Fibroblast of lung (primary cell): ENCODE measurements around the gene CTSW. TPM values are rescaled to one million over a fixed set of nuclear protein-coding genes. Genes with fewer than 3 reads are reported as not detected.

Source experiments
- DNase-seq, 2 donors: peaks; one replicate each; pipeline versions ENCODE4 v3.0.0 to v3.0.0-alpha.2; 2010; ENCODE audit warnings: low read depth in 2 of 2
- H2AFZ ChIP-seq: 2 replicates; pipeline ENCODE4 v1.5.1; 2012; ENCODE audit warnings: low read length, control low read depth, inconsistent platforms
- H3K27ac ChIP-seq: 2 replicates; pipeline ENCODE4 v1.5.1; 2011; ENCODE audit warnings: low read length, control low read depth; ENCODE audit not compliant: insufficient read depth
- H3K27me3 ChIP-seq: 2 replicates; pipeline ENCODE4 v1.5.1; 2011; ENCODE audit warnings: mild to moderate bottlenecking, low read length; ENCODE audit not compliant: control insufficient read depth, insufficient read depth
- H3K36me3 ChIP-seq: 2 replicates; pipeline ENCODE4 v1.5.1; 2011; ENCODE audit warnings: low read length; ENCODE audit not compliant: control insufficient read depth, insufficient read depth
- H3K4me1 ChIP-seq: 2 replicates; pipeline ENCODE4 v1.5.1; 2011; ENCODE audit warnings: low read length; ENCODE audit not compliant: control insufficient read depth, insufficient read depth; ENCODE audit errors: extremely low read depth
- H3K4me2 ChIP-seq: 2 replicates; pipeline ENCODE4 v1.5.1; 2011; ENCODE audit warnings: low read length, control low read depth; ENCODE audit not compliant: insufficient read depth; ENCODE audit errors: extremely low read depth
- H3K4me3 ChIP-seq, 4 experiments: fragments of 200-600 bp in 1 of 4; sonication (generic) in 1 of 4; replicated peaks in 1 of 4; 2 replicates each; pipeline ENCODE4 v1.5.1; 2011 to 2016; ENCODE audit warnings: low read length in 4 of 4, low read depth in 3 of 4, mild to moderate bottlenecking in 3 of 4, control low read depth in 2 of 4, inconsistent platforms in 1 of 4, mixed read lengths in 1 of 4; ENCODE audit not compliant: insufficient read depth in 1 of 4; ENCODE audit errors: control extremely low read depth in 1 of 4
- H3K79me2 ChIP-seq: 2 replicates; pipeline ENCODE4 v1.5.1; 2012; ENCODE audit warnings: mild to moderate bottlenecking, low read length, inconsistent platforms; ENCODE audit not compliant: control insufficient read depth, insufficient read depth
- H3K9ac ChIP-seq: 2 replicates; pipeline ENCODE4 v1.5.1; 2011; ENCODE audit warnings: mild to moderate bottlenecking, low read length, control low read depth; ENCODE audit not compliant: insufficient read depth
- H3K9me3 ChIP-seq: 2 replicates; pipeline ENCODE4 v1.5.1; 2012; ENCODE audit warnings: low read depth, low read length; ENCODE audit not compliant: control insufficient read depth, insufficient read depth
- H4K20me1 ChIP-seq: 2 replicates; pipeline ENCODE4 v1.5.1; 2011; ENCODE audit warnings: low read length; ENCODE audit not compliant: control insufficient read depth, insufficient read depth; ENCODE audit errors: extremely low read depth
- CTCF ChIP-seq, 2 donors: IDR thresholded peaks in 1 of 2; conservative IDR thresholded peaks in 1 of 2; 1 replicate in 1 of 2; 2 replicates in 1 of 2; pipeline ENCODE4 v1.5.1; 2011 to 2012; ENCODE audit warnings: low read length in 2 of 2, control low read depth in 1 of 2, inconsistent platforms in 1 of 2, low read depth in 1 of 2, mild to moderate bottlenecking in 1 of 2
- EZH2 ChIP-seq: IDR thresholded peaks from 2 replicates; pipeline ENCODE4 v1.5.1; 2012; ENCODE audit warnings: low read length, control low read depth, mild to moderate bottlenecking; ENCODE audit errors: missing control alignments
- polyA plus RNA-seq, 2 donors: library from polyadenylated mRNA; depleted of rRNA in 1 of 2; stranded (reverse) in 1 of 2; unstranded in 1 of 2; fragments of >200 nt; gene quantifications; 2 replicates each; pipeline ENCODE4 v1.2.1, GENCODE V29; 2011 to 2012; ENCODE audit warnings: missing spikeins in 1 of 2
- total RNA-seq: library from RNA; depleted of rRNA; stranded (reverse); fragments of >200 nt; gene quantifications from 2 replicates; pipeline ENCODE4 v1.2.1, GENCODE V29; 2014

CTSW gene
- total and polyA plus RNA-seq, 2 donors (not counting 1 experiment from before 2014, with no cell fraction given), result not detected

- H2AFZ ChIP-seq, result no peak overlapping the region
- H3K4me3 ChIP-seq, result no peak overlapping the region
- no peaks in the 10 kb centered on the region for H3K4me1 ChIP-seq
- no peaks in the 10 kb centered on the region for H3K27me3 ChIP-seq
- H3K27ac ChIP-seq, result no peak overlapping the region
- H3K9me3 ChIP-seq, result no peaks in the 10 kb centered on the region
- TF ChIP-seq CTCF (conservative IDR thresholded peaks at IDR 0.05 in 1 of 2, IDR thresholded peaks at IDR 0.05 in 1 of 2; ENCODE audit: low read depth in 1 of 2, low read length in 2 of 2) (no peak), EZH2 (no peak)
- H3K36me3 ChIP-seq, result peaks cover 32% of the 10 kb centered on the region
- H3K4me2 ChIP-seq, result no peak overlapping the region
- H3K79me2 ChIP-seq, result peaks cover 7% of the 10 kb centered on the region
- H3K9ac ChIP-seq, result no peak overlapping the region
- DNase-seq, result no peak
- no peaks in the 10 kb centered on the region for H4K20me1 ChIP-seq
Measured at GRCh38 chr11:65880844-65881421, 1.3 kb downstream of the CTSW start.

- H3K79me2 ChIP-seq, result peaks cover 21% of the 10 kb centered on the region
- no peaks in the 10 kb centered on the region for H3K9me3 ChIP-seq
- H2AFZ ChIP-seq, result no peak overlapping the region
- H4K20me1 ChIP-seq, result no peaks in the 10 kb centered on the region
- DNase-seq, result no peak
- H3K27me3 ChIP-seq, result no peaks in the 10 kb centered on the region
- TF ChIP-seq EZH2 (no peak), CTCF (conservative IDR thresholded peaks at IDR 0.05 in 1 of 2, IDR thresholded peaks at IDR 0.05 in 1 of 2; ENCODE audit: low read depth in 1 of 2, low read length in 2 of 2) (no peak)
- no peak overlapping the region for H3K4me2 ChIP-seq
- H3K4me1 ChIP-seq, result peaks cover 5% of the 10 kb centered on the region
- no peak overlapping the region for H3K9ac ChIP-seq
- no peak overlapping the region for H3K27ac ChIP-seq
- H3K4me3 ChIP-seq, result no peak overlapping the region
- peaks cover 35% of the 10 kb centered on the region for H3K36me3 ChIP-seq
Measured at GRCh38 chr11:65882120-65883057, 2.8 kb downstream of the CTSW start.

GRCh38 chr11:65883058-65883761 is 3.6 kb downstream of the CTSW start:
- DNase-seq, result no peak
- H3K4me2 ChIP-seq, result no peak overlapping the region
- TF ChIP-seq CTCF (conservative IDR thresholded peaks at IDR 0.05 in 1 of 2, IDR thresholded peaks at IDR 0.05 in 1 of 2; ENCODE audit: low read depth in 1 of 2, low read length in 2 of 2), result no peak
- no peak for TF ChIP-seq EZH2
- H2AFZ ChIP-seq, result no peak overlapping the region
- H3K79me2 ChIP-seq, result peaks cover 25% of the 10 kb centered on the region
- H3K4me3 ChIP-seq, result no peak overlapping the region
- no peak overlapping the region for H3K27ac ChIP-seq
- H3K27me3 ChIP-seq, result no peaks in the 10 kb centered on the region
- peaks cover 7% of the 10 kb centered on the region for H3K4me1 ChIP-seq
- H3K9ac ChIP-seq, result no peak overlapping the region
- peaks cover 35% of the 10 kb centered on the region for H3K36me3 ChIP-seq
- no peaks in the 10 kb centered on the region for H3K9me3 ChIP-seq
- H4K20me1 ChIP-seq, result no peaks in the 10 kb centered on the region
